MM.1S (cell line): ENCODE data around the gene NELFB.

Experiments used
- DNase-seq: peaks from one replicate; pipeline ENCODE4 v3.0.0-alpha.2; 2015
- H2AFZ ChIP-seq: fragments of 300-600 bp; sonication (generic); 2 replicates; pipeline ENCODE4 v1.6.0; 2016; ENCODE audit warnings: antibody characterized with exemption, low read length
- H3F3A ChIP-seq: fragments of 300-600 bp; sonication (generic); 2 replicates; pipeline ENCODE4 v1.6.1; 2016; ENCODE audit warnings: mild to moderate bottlenecking, antibody characterized with exemption, low read length, moderate library complexity, mixed read lengths; ENCODE audit not compliant: insufficient read depth
- H3K27ac ChIP-seq: fragments of 300-600 bp; sonication (generic); 2 replicates; pipeline ENCODE4 v1.5.1; 2016; ENCODE audit warnings: mild to moderate bottlenecking, low read length
- H3K27me3 ChIP-seq: fragments of 300-600 bp; sonication (generic); replicated peaks from 2 replicates; pipeline ENCODE4 v1.6.0; 2016; ENCODE audit warnings: low read length; ENCODE audit not compliant: insufficient read depth
- H3K36me3 ChIP-seq: fragments of 300-600 bp; sonication (generic); replicated peaks from 2 replicates; pipeline ENCODE4 v1.6.1; 2016; ENCODE audit warnings: mild to moderate bottlenecking, low read length, mixed read lengths; ENCODE audit not compliant: insufficient read depth
- H3K4me1 ChIP-seq: fragments of 300-600 bp; sonication (generic); 2 replicates; pipeline ENCODE4 v1.6.1; 2016; ENCODE audit warnings: low read length, mixed read lengths
- H3K4me2 ChIP-seq: fragments of 300-600 bp; sonication (generic); 2 replicates; pipeline ENCODE4 v1.6.0; 2016; ENCODE audit warnings: low read depth, low read length
- H3K4me3 ChIP-seq: fragments of 300-600 bp; sonication (generic); 2 replicates; pipeline ENCODE4 v1.5.1; 2016; ENCODE audit warnings: low read length, mixed read lengths
- H3K79me2 ChIP-seq: fragments of 300-600 bp; sonication (generic); 2 replicates; pipeline ENCODE4 v1.6.1; 2016; ENCODE audit warnings: mixed run types, low read length, mixed read lengths
- H3K9ac ChIP-seq: fragments of 300-600 bp; sonication (generic); 2 replicates; pipeline ENCODE4 v1.6.1; 2016; ENCODE audit warnings: low read length, mixed read lengths
- H3K9me2 ChIP-seq: fragments of 300-600 bp; sonication (generic); replicated peaks from 2 replicates; pipeline ENCODE4 v1.6.1; 2016; ENCODE audit warnings: mild to moderate bottlenecking, low read length, mixed read lengths; ENCODE audit not compliant: insufficient read depth
- H3K9me3 ChIP-seq: fragments of 300-600 bp; sonication (generic); replicated peaks from 2 replicates; pipeline ENCODE4 v1.6.1; 2016; ENCODE audit warnings: mild to moderate bottlenecking, low read length, mixed read lengths; ENCODE audit not compliant: insufficient read depth
- H4K20me1 ChIP-seq: fragments of 300-600 bp; sonication (generic); 2 replicates; pipeline ENCODE4 v1.6.1; 2016; ENCODE audit warnings: mild to moderate bottlenecking, low read length, moderate library complexity, mixed read lengths; ENCODE audit not compliant: insufficient read depth
- EZH2 ChIP-seq: fragments of 300-600 bp; sonication (generic); optimal IDR thresholded peaks from 2 replicates; pipeline ENCODE3; 2017; ENCODE audit warnings: low read depth, mild to moderate bottlenecking, antibody characterized with exemption, low read length, mixed read lengths
- EZH2phosphoT487 ChIP-seq: fragments of 300-600 bp; sonication (generic); IDR thresholded peaks from 2 replicates; pipeline ENCODE4 v1.6.1; 2018; ENCODE audit warnings: antibody characterized with exemption, low read length
- TF ChIP-seq, protein P1 (sequence below): fragments of 300-600 bp; sonication (generic); IDR thresholded peaks from 2 replicates; pipeline ENCODE4 v1.5.1; 2016; ENCODE audit warnings: antibody characterized with exemption, low read length, mixed read lengths

NELFB gene

DNA sequence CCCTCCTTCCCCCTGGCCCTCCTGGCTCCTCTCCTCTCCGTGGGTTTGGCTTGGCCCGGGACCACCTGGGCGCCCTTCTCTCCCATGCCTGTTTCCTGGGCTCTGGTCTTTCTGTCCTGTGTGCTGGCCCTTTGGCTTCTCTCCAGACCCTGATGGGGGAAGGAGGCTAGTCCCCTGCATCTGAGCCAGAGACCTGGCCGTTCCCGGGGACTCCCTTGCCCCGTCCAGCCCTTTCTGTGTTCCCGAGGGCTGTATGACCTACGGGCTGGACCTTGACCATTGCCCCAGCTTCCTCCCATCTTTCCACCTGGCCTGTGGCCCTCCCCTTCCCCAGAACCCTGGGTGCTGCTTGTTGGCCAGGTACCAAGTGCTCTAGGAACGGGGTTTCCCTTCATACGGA, 8.4 kb downstream of the NELFB start:
- Histone ChIP-seq H3K27me3 (no peaks in the 10 kb centered on the region), H3K9me3 (no peaks in the 10 kb centered on the region), H3K36me3 (peaks cover 4% of the 10 kb centered on the region; the same call in 1 of the 2 replicates), H3K4me2 (no peak overlapping the region), H2AFZ (no peak overlapping the region), H3K9ac (no peak overlapping the region), H3K9me2 (no peaks in the 10 kb centered on the region), H4K20me1 (no peaks in the 10 kb centered on the region), H3K4me1 (peaks cover 6% of the 10 kb centered on the region), H3K27ac (no peak overlapping the region), H3K4me3 (no peak overlapping the region), H3K79me2 (peaks cover 4% of the 10 kb centered on the region; the same call in 1 of the 2 replicates), H3F3A (peaks cover under 1% of the 10 kb centered on the region; the same call in 1 of the 2 replicates)
- DNase-seq = no peak
- TF ChIP-seq EZH2 (no peak), EZH2phosphoT487 (no peak)
- TF ChIP-seq, protein P1, sequence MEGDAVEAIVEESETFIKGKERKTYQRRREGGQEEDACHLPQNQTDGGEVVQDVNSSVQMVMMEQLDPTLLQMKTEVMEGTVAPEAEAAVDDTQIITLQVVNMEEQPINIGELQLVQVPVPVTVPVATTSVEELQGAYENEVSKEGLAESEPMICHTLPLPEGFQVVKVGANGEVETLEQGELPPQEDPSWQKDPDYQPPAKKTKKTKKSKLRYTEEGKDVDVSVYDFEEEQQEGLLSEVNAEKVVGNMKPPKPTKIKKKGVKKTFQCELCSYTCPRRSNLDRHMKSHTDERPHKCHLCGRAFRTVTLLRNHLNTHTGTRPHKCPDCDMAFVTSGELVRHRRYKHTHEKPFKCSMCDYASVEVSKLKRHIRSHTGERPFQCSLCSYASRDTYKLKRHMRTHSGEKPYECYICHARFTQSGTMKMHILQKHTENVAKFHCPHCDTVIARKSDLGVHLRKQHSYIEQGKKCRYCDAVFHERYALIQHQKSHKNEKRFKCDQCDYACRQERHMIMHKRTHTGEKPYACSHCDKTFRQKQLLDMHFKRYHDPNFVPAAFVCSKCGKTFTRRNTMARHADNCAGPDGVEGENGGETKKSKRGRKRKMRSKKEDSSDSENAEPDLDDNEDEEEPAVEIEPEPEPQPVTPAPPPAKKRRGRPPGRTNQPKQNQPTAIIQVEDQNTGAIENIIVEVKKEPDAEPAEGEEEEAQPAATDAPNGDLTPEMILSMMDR = no peak

DNA sequence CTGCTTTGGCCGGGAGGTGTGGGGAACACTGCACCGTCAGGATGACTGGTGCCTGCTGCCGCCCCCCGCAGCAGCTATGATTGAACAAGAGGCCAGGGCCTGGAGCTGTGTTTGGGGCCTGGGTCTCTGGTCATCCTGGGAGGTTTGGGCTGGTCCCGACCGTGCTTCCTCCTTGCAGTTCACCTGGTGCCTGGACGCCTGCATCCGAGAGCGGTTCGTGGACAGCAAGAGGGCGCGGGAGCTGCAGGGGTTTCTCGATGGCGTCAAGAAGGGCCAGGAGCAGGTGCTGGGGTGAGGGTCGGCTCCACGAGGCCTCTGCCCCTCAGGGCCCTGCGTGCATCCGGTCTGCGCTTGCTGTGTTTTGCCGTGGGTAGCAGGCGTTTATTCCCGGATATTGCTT, 8.9 kb downstream of the NELFB start:
- no peaks in the 10 kb centered on the region for H4K20me1 ChIP-seq
- peaks cover 3% of the 10 kb centered on the region; the same call in 1 of the 2 replicates for H3F3A ChIP-seq
- no peak overlapping the region for H3K27ac ChIP-seq
- H3K9ac ChIP-seq = no peak overlapping the region
- H2AFZ ChIP-seq = no peak overlapping the region
- DNase-seq = no peak
- no peak overlapping the region for H3K4me2 ChIP-seq
- peaks cover 2% of the 10 kb centered on the region; the same call in 1 of the 2 replicates for H3K36me3 ChIP-seq
- H3K9me3 ChIP-seq = no peaks in the 10 kb centered on the region
- no peak overlapping the region for H3K4me3 ChIP-seq
- H3K9me2 ChIP-seq = no peaks in the 10 kb centered on the region
- TF ChIP-seq EZH2phosphoT487 (no peak), EZH2 (no peak)
- TF ChIP-seq, protein P1 = no peak
- H3K27me3 ChIP-seq = no peaks in the 10 kb centered on the region
- H3K4me1 ChIP-seq = peaks cover 12% of the 10 kb centered on the region
- peaks cover 8% of the 10 kb centered on the region; the same call in 1 of the 2 replicates for H3K79me2 ChIP-seq

DNA sequence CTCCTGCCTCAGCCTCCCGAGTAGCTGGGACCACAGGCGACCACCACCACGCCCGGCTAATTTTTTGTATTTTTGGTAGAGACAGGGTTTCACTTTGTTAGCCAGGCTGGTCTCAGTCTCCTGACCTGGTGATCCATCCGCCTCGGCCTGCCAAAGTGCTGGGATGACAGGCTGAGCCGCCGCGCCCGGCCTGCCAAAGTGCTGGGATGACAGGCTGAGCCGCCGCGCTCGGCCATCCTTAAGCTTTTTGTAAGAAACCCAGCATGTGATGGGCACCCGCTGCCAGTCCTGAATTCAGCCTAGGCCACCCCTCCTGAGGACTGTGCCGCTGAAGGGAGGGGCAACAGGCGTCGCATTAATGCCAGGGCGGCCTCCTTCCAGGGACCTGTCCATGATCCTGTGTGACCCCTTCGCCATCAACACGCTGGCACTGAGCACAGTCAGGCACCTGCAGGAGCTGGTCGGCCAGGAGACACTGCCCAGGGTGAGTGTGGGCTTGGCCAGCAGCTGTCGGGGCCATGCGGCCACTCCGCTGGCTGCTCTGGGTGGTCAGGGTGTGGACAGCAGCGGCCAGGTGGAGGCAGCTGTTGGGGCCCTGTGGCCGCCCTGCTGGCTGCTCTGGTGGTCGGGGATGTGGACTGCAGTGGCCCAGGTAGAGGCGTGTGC, 10.5 kb downstream of the NELFB start:
- no peak for DNase-seq
- Histone ChIP-seq H2AFZ (no peak overlapping the region), H4K20me1 (no peaks in the 10 kb centered on the region)

DNA sequence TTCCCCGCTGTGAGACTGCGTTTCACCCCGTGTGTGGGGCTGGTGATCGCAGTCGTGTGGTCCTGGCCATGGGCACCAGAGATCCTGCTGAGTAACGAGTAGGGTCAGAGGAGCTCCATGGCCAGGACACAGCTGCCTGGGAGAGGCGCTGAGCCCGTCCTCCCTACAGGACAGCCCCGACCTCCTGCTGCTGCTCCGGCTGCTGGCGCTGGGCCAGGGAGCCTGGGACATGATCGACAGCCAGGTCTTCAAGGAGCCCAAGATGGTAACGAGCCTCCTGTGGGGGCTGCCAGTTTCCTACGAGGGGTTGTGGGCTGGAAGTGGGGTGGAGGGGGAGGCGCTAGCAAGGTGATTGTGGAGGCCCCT, 11.0 kb downstream of the NELFB start:
- H3K9me2 ChIP-seq = no peaks in the 10 kb centered on the region
- H3K4me2 ChIP-seq = no peak overlapping the region
- no peaks in the 10 kb centered on the region for H3K36me3 ChIP-seq
- H3K9ac ChIP-seq = no peak overlapping the region
- no peak overlapping the region for H3K4me3 ChIP-seq
- peaks cover 20% of the 10 kb centered on the region for H3K4me1 ChIP-seq
- no peak for TF ChIP-seq EZH2
- TF ChIP-seq, protein P1 = no peak
- no peak for TF ChIP-seq EZH2phosphoT487
- H4K20me1 ChIP-seq = no peaks in the 10 kb centered on the region
- H2AFZ ChIP-seq = no peak overlapping the region
- H3K27me3 ChIP-seq = no peaks in the 10 kb centered on the region
- DNase-seq = no peak
- peaks cover 8% of the 10 kb centered on the region; the same call in 1 of the 2 replicates for H3F3A ChIP-seq
- no peak overlapping the region for H3K27ac ChIP-seq
- H3K9me3 ChIP-seq = no peaks in the 10 kb centered on the region
- H3K79me2 ChIP-seq = peaks cover 8% of the 10 kb centered on the region; the same call in 1 of the 2 replicates

More for the DNA sequence above, 10.5 kb downstream of the NELFB start:
- Histone ChIP-seq H3K27ac (no peak overlapping the region), H3K4me3 (no peak overlapping the region), H3K27me3 (no peaks in the 10 kb centered on the region), H3K9ac (no peak overlapping the region), H3K9me2 (no peaks in the 10 kb centered on the region), H3K4me1 (peaks cover 20% of the 10 kb centered on the region), H3K9me3 (no peaks in the 10 kb centered on the region), H3K79me2 (peaks cover 8% of the 10 kb centered on the region; the same call in 1 of the 2 replicates), H3K36me3 (no peaks in the 10 kb centered on the region), H3K4me2 (no peak overlapping the region), H3F3A (peaks cover 8% of the 10 kb centered on the region; the same call in 1 of the 2 replicates)
- no peak for TF ChIP-seq EZH2phosphoT487
